OCI-LY7 (cell line): ENCODE results near the gene BTAF1. TPM values are rescaled to one million over a fixed set of nuclear protein-coding genes. Genes with fewer than 3 reads are reported as not detected.
A peak's percentile ranks its signal among the peaks of the same experiment; 100 is the strongest.

Experiments used
- BruUV-seq: library from RNA; stranded (reverse); fragments of 400-500 nt; replicated peaks from 2 replicates; lab custom pipeline; 2021; lab: Mats Ljungman, UMichigan
- CTCF ChIA-PET: fragments of 300-600 bp; sonication (Branson Sonifier 250); formaldehyde crosslinking; loops from one replicate; lab custom pipeline; 2022; ENCODE audit warnings: antibody characterized with exemption; ENCODE audit not compliant: unreplicated experiment; lab: Charles Lee
- POLR2A ChIA-PET: fragments of 300-600 bp; sonication (Branson Sonifier 250); formaldehyde crosslinking; loops from one replicate; lab custom pipeline; 2022; ENCODE audit warnings: antibody characterized with exemption; lab: Charles Lee
- DNase-seq: peaks from one replicate; pipeline ENCODE4 v3.0.0-alpha.2; 2015; ENCODE audit warnings: low spot score
- H2AFZ ChIP-seq: fragments of 200-600 bp; sonication (generic), shearing (Covaris generic); 2 replicates; pipeline ENCODE4 v1.6.1; 2014; ENCODE audit warnings: mild to moderate bottlenecking, antibody characterized with exemption, low read length, moderate library complexity
- H3K27ac ChIP-seq: fragments of 200-600 bp; sonication (generic); 2 replicates; pipeline ENCODE4 v1.5.1; 2014; ENCODE audit warnings: mixed run types, low read depth, mild to moderate bottlenecking, moderate library complexity, low read length, inconsistent platforms; ENCODE audit not compliant: poor library complexity, severe bottlenecking
- H3K36me3 ChIP-seq: fragments of 200-600 bp; sonication (generic); 2 replicates; pipeline ENCODE4 v1.6.1; 2014; ENCODE audit warnings: mild to moderate bottlenecking, antibody characterized with exemption, low read length, moderate library complexity, mixed read lengths; ENCODE audit not compliant: insufficient read depth
- H3K4me1 ChIP-seq: fragments of 200-600 bp; sonication (generic); 2 replicates; pipeline ENCODE4 v1.5.1; 2014; ENCODE audit warnings: mild to moderate bottlenecking, low read length; ENCODE audit not compliant: insufficient read depth, poor library complexity, severe bottlenecking
- H3K4me2 ChIP-seq: fragments of 200-600 bp; sonication (generic); 2 replicates; pipeline ENCODE4 v1.6.1; 2014; ENCODE audit warnings: mild to moderate bottlenecking, low read length
- H3K4me3 ChIP-seq: fragments of 200-600 bp; sonication (generic); 2 replicates; pipeline ENCODE4 v1.5.1; 2014; ENCODE audit warnings: mild to moderate bottlenecking, low read depth, low read length; ENCODE audit not compliant: poor library complexity, severe bottlenecking
- H3K79me2 ChIP-seq: fragments of 200-600 bp; sonication (generic); 2 replicates; pipeline ENCODE4 v1.6.1; 2016; ENCODE audit warnings: low read depth, mild to moderate bottlenecking, low read length, moderate library complexity, mixed read lengths; ENCODE audit not compliant: insufficient read depth
- H3K9me2 ChIP-seq: fragments of 200-600 bp; sonication (generic); 2 replicates; pipeline ENCODE4 v1.6.1; 2016; ENCODE audit warnings: mild to moderate bottlenecking, low read length, mixed read lengths; ENCODE audit not compliant: insufficient read depth
- H3K9me3 ChIP-seq: fragments of 200-600 bp; sonication (generic); 2 replicates; pipeline ENCODE4 v1.6.1; 2014; ENCODE audit warnings: mild to moderate bottlenecking, mixed run types, low read length, mixed read lengths
- H4K20me1 ChIP-seq: fragments of 200-600 bp; sonication (generic); 2 replicates; pipeline ENCODE4 v1.6.1; 2014; ENCODE audit warnings: mild to moderate bottlenecking, antibody characterized with exemption, low read length, moderate library complexity, mixed read lengths; ENCODE audit not compliant: insufficient read depth
- EZH2phosphoT487 ChIP-seq: fragments of 200-600 bp; sonication (generic); IDR thresholded peaks from 2 replicates; pipeline ENCODE4 v1.6.1; 2018; ENCODE audit warnings: low read depth, borderline replicate concordance, mild to moderate bottlenecking, mixed run types, antibody characterized with exemption, low read length, moderate library complexity, mixed read lengths
- intact Hi-C: fragments of 100-400 bp; cut with micrococcal nuclease; formaldehyde crosslinking; loops from one replicate; pipeline ENCODE4 v1.10.0; 2022; ENCODE audit not compliant: unreplicated experiment
- total RNA-seq, 2 experiments: library from RNA; depleted of rRNA in 1 of 2; stranded (reverse); fragments of >200 nt in 1 of 2; shearing (Covaris generic) in 1 of 2; gene quantifications; 2 replicates each; pipeline ENCODE4 v1.2.3, GENCODE V29; 2014 to 2022
- TF ChIP-seq, protein P1 (sequence below): fragments of 200-600 bp; sonication (generic); conservative IDR thresholded peaks from 2 replicates; pipeline ENCODE4 v1.5.1; 2014; ENCODE audit warnings: mild to moderate bottlenecking, antibody characterized with exemption, low read length, moderate library complexity, mixed read lengths

The BTAF1 gene
- total RNA-seq, 2 experiments from 2014 or later, result 65.1 to 95.6 TPM

DNA sequence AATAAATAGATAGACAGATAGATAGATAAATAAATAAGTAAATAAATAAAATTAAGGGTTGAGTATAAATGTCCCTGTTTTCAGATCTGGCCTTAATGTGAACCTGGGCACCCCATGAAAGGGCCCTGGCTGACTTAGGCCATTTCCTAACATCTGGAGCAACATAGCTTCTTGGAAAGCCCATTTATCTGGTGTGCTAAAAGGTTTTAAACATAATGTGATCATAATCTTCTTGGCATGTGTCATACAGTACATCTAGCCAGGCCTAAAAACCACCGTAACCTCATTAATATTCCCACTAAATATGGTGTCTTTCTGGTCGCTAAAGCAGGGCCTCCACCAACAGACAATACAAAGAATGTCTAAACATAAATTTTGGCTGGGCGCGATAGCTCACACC, 142.8 kb downstream of the BTAF1 start:
- Histone ChIP-seq H3K36me3 (no peaks in the 10 kb centered on the region), H3K79me2 (no peaks in the 10 kb centered on the region), H3K9me2 (no peaks in the 10 kb centered on the region), H2AFZ (no peak overlapping the region), H3K27ac (no peak overlapping the region), H4K20me1 (no peaks in the 10 kb centered on the region; the same call in 1 of the 2 replicates), H3K9me3 (no peaks in the 10 kb centered on the region), H3K4me3 (no peak overlapping the region), H3K4me2 (no peak overlapping the region), H3K4me1 (no peaks in the 10 kb centered on the region)
- TF ChIP-seq, protein P1, sequence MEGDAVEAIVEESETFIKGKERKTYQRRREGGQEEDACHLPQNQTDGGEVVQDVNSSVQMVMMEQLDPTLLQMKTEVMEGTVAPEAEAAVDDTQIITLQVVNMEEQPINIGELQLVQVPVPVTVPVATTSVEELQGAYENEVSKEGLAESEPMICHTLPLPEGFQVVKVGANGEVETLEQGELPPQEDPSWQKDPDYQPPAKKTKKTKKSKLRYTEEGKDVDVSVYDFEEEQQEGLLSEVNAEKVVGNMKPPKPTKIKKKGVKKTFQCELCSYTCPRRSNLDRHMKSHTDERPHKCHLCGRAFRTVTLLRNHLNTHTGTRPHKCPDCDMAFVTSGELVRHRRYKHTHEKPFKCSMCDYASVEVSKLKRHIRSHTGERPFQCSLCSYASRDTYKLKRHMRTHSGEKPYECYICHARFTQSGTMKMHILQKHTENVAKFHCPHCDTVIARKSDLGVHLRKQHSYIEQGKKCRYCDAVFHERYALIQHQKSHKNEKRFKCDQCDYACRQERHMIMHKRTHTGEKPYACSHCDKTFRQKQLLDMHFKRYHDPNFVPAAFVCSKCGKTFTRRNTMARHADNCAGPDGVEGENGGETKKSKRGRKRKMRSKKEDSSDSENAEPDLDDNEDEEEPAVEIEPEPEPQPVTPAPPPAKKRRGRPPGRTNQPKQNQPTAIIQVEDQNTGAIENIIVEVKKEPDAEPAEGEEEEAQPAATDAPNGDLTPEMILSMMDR, result no peak
- no peak for TF ChIP-seq EZH2phosphoT487
- ChIA-PET CTCF (no interaction called here), POLR2A (interaction anchor here (0.6 kb wide), 1 partner anchor 30 kb away, joined by 3 read pairs; no protein-coding TSS in a partner anchor)
- no peak for DNase-seq
- intact Hi-C loops, result no loop called here
- no TSS peak for BruUV-seq

DNA sequence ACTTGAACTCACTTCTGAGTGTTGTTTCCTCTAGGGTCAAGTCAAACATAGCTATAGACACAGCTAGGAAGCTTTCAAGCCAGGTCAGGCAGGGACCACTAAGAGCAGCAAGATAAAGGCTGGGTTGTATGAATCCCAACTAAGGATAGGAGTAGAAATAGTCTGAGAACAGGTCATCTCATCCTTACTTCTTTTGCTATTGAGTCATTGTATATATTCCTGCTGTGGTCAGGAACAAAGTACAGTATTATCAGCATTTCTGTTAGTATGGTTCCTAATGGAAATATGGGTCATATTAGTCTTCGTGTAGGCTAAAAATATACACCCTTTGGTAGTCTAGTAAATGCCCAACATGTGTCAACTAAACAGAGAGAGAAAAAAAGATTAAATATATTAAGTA, 145.3 kb downstream of the BTAF1 start:
- POLR2A ChIA-PET, result no interaction called here
- no peak for DNase-seq
- H3K9me2 ChIP-seq, result no peaks in the 10 kb centered on the region
- no peaks in the 10 kb centered on the region for H3K79me2 ChIP-seq
- H2AFZ ChIP-seq, result no peak overlapping the region
- intact Hi-C loops, result no loop called here
- H4K20me1 ChIP-seq, result no peaks in the 10 kb centered on the region; the same call in 1 of the 2 replicates
- H3K27ac ChIP-seq, result no peak overlapping the region
- H3K36me3 ChIP-seq, result no peaks in the 10 kb centered on the region
- no peaks in the 10 kb centered on the region for H3K4me1 ChIP-seq
- H3K4me2 ChIP-seq, result no peak overlapping the region
- TF ChIP-seq, protein P1, result no peak
- TF ChIP-seq EZH2phosphoT487, result no peak
- no TSS peak for BruUV-seq
- no peak overlapping the region for H3K4me3 ChIP-seq
- CTCF ChIA-PET, result no interaction called here
- no peaks in the 10 kb centered on the region for H3K9me3 ChIP-seq

DNA sequence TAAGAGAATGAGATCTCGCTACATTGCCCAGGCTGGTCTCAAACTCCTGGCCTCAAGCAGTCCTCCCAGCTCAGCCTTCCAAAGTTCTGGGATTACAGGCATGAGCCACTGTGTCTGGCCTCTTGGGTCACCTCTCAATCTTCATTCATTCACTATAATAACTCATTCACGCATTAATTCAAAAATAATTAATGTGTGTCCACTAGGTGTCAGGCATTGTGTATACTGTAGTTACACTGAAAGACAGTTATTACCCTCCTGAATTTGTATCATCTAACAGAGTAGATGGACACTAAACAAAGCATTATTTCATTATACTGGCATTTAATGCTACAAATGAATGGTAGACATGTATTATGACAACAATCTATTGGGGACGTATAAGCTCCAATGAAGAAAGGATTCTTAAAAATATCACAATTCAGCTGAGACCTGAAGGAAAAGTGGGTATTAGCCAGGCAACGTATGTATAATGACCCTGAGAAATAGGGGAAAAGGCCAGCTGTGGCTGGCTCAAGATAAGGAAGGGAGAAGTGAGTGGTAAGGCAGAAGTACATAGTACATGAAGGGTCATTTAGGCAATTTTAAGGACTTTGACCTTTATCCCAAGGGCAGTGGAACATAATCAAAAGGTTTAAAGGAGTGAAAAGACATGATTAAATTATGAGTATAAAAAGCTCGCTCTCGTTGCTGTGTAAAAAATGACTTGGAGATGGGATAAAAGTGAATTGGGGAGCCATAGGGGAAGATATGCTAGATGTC, 150.7 kb downstream of the BTAF1 start:
- TF ChIP-seq EZH2phosphoT487, result no peak
- TF ChIP-seq, protein P1, result peak; percentile 74
- DNase-seq, result peak; percentile 44
- Histone ChIP-seq H3K4me2 (no peak overlapping the region), H4K20me1 (no peaks in the 10 kb centered on the region), H3K9me3 (no peaks in the 10 kb centered on the region), H3K79me2 (no peaks in the 10 kb centered on the region), H3K4me1 (no peaks in the 10 kb centered on the region), H3K9me2 (no peaks in the 10 kb centered on the region), H3K4me3 (no peak overlapping the region), H3K36me3 (no peaks in the 10 kb centered on the region), H2AFZ (no peak overlapping the region), H3K27ac (no peak overlapping the region)
- CTCF ChIA-PET, result interaction anchor here (0.9 to 1.0 kb wide), 2 partner anchors 217 to 337 kb away, joined by 3 to 4 read pairs; partner anchors contain the start of genes CPEB3 and MARCHF5
- BruUV-seq, result no TSS peak
- intact Hi-C loops, result no loop called here
- POLR2A ChIA-PET, result interaction anchor here (0.5 kb wide), 1 partner anchor 146 kb away, joined by 4 read pairs; no protein-coding TSS in a partner anchor
